Stimulated activated CD8-positive, alpha-beta memory T cell treated with anti-CD3 and anti-CD28 coated beads, Interleukin-4, amount 100 ng/mL, for 4 hours (primary cell): ENCODE results near the gene ANKLE2.
A peak's percentile ranks its signal among the peaks of the same experiment; 100 is the strongest.
"Not testable (repeated sequence)": the region's sequence is repeated elsewhere in the genome, so short reads cannot be mapped to it uniquely, and the experiment has no call there.

Experiments
- DNase-seq, 2 donors: peaks; one replicate each; pipeline ENCODE4 v3.0.0-alpha.2; 2020; ENCODE audit warnings: low read depth in 2 of 2, low spot score in 1 of 2

ANKLE2 gene

DNA sequence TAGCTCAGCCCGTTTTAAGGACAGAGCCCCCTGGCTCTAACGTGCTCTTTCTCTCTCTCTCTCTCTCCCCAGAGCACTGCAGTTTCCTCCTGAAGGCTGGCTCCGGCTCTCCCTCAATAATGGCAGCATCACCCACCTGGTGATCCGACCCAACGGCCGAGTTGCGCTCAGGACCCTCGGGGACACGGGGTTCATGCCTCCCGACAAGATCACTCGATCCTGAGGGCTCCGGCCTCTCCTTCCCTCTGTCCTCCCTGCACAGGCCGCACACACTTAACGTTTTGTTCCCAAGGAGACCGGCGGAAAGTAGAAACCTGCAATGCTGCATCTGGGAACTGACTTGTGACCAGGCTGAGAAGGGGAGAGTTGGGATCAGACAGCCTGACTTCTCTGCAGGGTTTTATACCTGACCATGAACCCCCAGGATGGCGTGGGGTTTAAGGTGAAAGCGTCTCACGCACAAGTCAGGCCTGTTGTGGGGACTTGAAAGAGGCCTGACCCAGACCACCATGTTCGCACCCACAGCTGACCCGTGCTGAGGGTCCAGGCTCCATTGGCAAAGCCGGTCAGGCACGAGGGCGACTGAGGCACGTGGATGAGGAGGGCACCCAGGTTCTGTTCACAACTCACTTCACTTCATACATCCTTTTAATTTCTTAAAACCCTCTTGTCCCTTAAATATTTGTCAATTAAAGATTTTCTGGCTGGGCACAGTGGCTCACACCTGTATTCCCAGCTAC is 40.9 kb downstream of the ANKLE2 start:
- DNase-seq, result no peak

DNA sequence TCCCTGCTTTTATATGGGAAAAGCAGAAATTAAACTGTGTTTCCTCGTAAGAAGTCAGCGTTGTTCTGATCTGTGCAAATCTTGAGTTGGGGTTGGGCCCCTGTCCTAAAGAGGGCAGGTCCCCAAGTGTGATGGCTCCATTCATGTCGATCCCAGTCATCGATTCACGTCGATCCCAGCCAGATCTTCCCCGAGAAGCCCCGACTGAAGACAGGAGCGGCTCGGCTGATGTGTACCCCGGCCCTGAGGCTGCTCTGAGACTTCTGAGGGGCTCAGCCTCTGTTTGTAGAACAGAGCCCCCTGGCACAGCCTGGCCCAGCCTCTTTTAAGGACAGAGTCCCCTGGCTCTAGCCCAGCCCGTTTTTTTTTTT is 41.7 kb downstream of the ANKLE2 start:
- DNase-seq, result no peak

DNA sequence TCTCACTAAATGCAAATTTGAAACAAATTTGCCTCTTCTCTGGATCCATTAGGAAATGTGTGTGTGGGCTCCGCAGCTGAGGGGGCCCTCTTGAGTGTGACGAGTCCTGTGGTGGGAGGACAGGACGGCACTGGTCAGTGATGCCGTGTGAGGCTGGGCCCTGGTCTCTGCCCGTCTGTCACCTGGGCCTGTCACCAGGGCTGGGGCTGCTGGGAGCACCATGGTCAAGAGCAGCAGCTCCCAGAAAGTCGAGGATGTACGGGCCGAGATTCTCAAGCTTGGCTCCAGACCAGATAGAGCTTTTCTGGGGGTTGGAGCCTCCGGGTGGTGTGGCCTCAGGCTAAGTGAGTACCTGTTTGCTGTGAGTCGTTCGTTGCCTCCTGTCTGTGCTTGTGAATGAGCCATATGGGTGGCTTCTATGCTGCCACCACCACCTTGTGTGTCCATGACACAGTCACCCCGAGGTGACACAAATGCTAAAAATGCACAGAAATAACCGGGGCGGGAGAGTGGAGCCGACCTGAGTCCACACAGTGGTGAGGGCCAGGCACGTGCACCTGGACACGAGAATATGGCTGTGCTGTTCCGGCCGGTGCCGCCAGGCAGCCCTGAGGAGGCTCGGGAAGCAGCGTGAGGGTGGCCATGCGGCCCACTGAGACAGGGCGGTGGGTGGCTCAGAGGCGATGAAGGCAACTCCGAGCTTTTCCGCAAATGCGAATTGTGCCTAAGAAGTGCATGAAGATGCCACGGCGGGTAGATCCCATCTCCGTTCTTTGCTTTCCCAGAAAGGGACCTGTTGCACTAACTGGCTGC is 42.3 kb downstream of the ANKLE2 start:
- DNase-seq, result no peak

DNA sequence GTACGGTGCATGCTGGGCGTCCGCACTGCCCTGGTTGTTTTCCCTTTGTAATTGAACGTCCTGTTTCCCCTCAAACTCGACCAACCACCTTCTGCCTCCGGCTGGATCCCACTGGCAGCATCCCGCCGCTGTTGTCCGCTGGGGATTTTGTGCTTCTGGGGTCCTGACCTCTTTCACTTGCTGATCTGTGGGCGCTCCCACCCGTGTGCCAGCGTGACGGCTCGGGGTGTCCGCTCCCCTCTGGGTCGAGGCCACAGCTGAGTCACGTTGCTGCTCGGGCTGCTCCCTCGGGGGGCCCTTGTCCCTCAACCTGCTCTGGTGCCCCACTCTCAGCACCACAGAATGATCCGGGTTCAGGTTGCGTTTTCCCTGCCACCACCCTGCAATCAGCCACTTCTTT is 43.0 kb downstream of the ANKLE2 start:
- no peak for DNase-seq

DNA sequence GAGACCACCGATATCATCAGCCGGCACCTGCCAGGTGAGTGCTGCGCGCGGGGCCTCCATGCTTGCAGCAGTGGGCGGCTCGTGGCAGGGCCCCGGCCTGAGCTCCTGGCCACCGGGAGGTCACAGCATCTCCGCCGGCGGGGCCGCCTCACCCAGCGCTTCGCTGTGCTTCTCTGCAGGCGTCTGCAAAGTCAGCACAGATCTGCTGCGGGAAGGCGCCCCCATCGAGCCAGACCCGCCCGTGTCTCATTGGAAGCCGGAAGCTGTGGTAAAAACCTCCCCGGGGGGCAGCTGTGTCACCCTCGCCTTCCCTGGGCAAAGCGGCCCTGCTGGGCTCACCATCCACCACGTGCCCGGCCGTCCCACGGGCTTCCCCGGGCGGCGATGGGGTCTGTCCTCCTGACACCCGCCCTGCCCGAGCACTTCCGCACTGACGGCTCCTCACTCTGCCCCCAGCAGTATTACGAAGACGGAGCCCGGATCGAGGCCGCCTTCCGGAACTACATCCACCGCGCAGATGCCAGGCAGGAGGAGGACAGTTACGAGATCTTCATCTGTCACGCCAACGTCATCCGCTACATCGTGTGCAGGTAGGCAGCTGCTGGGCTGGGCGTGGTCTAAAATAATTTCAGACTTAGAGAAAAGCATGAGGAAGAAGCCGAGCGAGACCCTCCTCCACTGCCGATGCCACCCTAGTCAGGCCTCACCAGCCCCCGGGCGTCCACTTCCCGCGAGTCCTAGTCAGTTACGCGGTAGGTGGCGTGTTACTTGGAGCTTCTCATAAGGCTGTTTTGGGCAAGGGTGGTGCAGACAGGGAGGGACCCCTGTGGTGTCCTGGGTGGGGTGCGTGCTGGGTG is 43.9 kb downstream of the ANKLE2 start:
- DNase-seq, result no peak

DNA sequence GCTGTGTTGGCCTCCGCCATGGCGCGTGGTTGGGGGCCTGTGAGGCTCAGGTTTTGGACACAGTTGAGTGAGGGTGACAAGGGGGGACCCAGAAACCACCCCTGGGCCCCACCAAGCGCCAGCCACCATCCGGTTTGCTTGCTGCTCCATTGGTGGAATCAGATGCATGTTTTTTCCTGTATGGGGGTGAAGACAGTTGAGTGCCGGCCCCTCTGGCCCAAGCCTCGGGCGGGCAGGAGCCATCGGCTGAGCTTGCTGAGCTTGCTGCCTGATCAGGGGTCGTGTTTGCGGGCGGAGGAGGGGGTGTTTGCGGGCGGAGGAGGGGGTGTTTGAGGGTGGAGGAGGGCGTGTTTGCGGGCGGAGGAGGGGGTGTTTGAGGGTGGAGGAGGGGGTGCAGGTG is 44.6 kb downstream of the ANKLE2 start:
- DNase-seq, result no peak

DNA sequence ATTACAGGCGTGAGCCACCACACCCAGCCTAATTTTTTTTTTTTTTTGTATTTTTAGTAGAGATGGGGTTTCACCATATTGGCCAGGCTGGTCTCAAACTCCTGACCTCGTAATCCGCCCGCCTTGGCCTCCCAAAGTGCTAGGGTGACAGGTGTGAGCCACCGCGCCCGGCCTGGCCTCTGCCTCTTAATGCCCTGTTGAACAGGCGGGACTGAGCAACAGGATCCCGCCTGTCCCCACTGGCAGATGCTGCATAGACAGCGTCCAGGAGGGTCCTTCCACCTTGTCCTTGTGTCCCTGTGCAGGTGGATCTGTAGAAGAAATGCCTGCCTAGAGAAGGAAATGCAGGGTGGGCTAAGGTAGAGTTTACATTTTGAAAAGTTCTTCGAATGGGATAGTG is 45.3 kb downstream of the ANKLE2 start:
- DNase-seq, result no peak

DNA sequence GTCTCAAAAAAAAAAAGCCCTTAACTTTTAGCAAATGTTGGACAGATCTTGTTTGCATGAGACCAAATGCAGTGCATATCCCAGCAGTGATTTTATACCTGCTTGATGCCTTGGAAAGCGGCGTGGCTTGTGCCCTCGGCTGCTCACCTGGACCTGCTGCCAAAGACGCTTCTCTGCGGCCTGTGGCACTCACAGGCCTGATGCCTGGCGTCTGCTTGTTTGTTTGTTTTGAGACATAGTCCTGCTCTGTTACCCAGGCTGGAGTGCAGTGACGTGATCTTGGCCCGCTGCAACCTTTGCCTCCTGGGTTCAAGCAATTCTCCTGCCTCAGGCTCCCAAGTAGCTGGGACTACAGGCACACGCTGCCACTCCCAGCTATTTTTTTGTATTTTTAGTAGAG is 45.8 kb downstream of the ANKLE2 start:
- DNase-seq, result no peak

DNA sequence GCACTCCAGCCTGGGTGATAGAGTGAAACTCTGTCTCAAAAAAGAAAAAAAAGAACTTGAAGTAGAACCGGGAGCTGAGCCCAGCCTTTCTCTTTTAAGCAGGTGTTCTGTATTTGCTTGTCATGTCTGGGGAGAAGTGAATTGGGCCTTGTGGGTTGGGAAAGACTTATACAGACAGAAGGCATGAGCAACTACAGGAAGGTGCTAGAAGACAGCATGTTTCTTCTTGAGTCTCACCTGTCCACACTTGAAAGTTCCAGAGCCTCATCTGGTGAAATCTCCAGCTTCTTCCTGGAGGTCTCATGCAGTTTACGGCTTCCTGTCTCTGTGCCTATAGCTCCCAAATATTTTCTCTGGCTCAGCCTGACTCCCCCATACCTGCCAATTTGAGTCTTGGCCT is 48.5 kb downstream of the ANKLE2 start:
- DNase-seq, result no peak

DNA sequence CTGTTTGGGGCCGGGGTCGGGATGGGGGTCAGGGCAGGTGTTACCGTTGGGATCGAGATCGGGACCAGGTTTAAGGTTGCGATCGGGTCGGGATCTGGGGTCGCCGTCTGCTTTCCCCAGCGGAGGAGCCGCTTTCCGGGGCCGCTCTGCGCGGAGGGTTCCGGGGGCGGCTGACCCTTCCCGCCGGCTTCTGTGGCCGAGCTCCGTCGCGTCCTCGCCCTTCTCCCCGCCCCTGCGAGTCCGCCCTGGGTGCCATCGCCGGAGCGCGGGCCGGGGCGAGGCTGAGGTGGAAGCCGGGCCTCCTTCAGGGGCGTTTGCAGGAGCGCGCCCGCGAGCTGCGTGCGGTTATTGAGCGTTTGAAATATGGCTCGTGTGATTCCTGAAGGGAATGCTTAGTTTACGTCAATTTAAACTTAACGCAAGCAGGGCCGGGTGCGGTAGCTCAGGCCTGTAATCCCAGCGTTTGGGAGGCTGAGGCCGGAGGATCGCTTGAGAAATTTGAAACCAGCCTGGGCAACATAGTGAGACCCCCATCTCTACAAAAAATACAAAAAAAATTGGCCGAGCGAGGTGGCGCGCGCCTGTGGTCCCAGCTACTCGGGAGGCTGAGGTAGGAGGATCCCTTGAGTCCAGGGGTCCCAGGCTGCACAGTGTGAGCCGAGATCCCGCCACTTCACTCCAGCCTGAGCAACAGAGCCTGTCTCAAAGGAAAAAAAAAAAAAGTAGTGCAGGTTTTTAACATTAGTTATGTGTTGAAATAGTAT is 50.4 kb downstream of the ANKLE2 start:
- DNase-seq, result no peak

DNA sequence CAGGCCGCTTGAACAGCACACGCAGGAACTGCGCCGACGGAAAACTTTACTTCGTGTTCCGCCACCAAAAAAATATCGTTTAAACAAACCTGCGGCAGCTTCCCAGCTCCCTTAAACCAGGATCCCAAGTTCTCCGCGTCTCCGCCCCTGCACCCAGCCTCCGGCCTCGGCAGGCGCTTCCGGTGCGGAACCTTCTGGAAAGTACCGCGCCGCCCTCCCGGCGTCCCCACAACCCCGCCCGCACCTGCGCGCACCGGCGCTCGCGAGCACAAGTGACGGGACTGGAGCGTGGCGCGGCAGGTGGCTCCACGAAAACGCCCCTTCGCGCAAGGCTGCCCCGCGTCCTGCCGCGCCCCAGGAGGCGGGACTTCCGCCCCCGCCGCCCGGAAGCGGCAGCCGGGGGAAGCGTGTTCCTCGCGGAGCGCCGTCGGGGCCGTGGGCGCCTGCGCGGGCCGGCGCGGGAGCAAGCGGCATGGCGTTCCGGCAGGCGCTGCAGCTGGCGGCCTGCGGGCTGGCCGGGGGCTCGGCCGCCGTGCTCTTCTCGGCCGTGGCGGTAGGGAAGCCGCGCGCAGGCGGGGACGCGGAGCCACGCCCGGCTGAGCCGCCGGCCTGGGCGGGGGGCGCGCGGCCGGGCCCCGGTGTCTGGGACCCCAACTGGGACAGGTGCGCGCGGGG is 51.1 kb downstream of the ANKLE2 start, which contains the start of gene PGAM5:
TSS of gene PGAM5 (plus strand) at position 438 of the 675 bp plus-strand sequence. CDS start at position 473, 35 bp downstream.
- peak; percentile 72 to 80 for DNase-seq

DNA sequence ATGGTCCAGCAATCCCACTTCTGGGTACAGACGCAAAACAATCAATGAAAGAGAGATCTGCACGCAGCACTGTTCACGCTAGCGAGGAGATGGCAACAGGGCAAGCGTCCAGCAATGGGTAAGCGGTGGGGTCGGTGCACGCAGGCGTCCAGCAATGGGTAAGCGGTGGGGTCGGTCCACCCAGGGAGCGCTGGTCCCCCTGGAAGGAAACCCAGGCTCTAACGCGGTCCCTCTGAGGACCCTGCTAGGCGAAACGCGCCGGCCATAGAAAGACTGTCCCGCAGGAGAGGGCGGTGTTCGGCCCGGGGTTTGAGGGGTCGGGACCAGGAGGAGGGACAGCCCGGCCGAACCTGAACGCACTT is 51.6 kb downstream of the ANKLE2 start:
- no peak for DNase-seq

DNA sequence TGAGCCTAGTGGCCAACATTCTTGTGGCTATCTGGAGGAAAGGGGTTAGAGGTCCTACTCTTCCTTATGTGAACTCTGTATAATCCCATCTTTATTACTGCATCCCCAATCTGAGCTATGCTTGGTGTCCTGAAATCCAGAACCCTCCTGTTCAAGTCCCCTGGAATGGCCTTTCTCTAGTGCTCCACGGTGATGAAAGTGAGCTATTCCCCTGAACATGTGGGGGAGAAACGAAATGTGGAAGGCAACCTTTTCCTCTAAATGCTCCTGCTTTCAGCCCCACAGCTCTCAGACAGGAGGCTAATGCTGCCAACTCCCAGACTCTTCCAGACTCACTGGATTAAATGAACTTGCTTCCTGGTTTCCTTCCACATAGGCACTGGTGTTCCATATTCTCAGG is 53.5 kb downstream of the ANKLE2 start:
- DNase-seq, result no peak

DNA sequence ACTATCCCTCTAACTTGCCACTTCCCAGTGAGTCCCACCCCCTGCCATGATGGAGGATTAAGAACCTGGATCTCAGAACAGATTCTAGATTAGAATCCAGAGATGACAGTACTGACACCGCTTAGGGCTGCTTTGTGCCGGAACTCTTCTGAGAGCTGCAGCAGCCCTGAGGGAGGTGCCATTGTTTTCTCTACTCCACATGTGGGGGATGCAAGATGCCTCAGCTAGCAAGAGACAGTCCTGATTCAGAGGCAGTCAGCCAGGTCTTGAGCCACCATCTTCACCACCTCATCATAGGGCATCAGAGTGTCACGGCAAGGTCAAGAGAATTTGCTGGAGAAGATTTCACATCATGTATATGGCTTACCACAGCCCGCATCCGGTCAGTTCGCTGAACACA is 54.4 kb downstream of the ANKLE2 start:
- no peak for DNase-seq

DNA sequence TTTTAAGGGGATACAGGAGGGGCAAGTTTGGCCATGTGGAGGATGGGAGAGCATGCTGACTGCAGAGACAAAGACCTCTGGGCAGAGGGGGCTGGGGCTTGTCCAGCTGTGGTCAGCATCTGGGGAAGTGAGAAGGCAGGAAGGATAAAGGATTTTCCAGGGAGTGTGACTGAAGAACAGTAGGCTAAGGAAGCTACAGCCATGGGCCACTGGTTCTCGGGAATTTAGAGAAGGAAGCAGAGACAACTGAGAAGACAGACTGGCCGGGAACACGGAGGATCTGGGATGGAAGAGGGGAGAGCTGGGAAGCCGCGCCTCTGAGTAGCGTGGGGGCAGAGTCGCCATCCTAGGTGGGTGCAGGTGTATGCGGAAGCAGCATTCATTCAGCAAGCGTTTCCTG is 58.0 kb downstream of the ANKLE2 start:
- no peak for DNase-seq

DNA sequence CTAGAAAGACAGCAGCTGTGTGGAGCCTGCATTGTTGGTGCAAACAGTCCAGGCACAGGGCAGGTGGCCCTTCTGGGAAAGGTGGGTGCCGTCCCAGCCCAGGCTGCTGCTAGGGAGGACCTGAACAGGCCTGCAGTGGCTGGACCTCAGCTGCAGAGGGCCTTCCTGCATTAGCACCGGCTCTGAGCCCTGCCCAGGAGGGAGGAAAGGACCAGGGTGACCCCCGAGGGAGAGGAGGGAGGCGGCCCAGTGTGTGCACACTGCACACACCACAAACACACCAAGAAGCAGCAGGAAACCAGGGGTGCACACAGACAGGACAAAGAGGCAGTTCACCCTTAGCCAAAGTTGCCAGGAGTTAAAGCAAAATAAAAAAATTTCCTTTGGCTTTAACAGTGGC is 59.0 kb downstream of the ANKLE2 start:
- no peak for DNase-seq

DNA sequence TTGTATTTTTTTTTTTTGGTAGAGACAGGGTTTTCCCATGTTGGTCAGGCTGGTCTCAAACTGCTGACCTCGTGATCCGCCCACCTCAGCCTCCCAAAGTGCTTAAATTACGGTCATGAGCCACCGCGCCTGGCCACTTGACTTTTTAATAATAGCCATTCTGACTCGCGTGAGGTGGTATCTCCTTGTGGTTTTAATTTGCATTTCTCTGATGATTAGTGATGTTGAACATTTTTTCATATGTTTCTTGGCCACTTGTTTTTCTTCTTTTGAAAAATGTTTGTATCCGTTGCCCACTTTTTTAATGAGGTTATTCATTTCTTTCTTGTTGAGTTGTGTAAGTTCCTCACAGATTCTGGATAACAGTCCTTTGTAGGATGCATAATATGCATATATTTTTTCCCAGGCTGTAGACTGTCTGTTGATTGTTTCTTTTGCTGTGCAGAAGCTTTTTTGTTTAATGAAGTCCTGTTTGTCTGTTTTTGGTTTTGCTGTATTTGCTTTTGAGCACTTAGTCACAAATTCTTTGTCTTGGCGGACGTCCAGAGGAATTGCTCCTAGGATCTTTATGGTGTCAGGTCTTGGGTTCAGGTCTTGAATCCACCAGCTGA is 61.3 kb downstream of the ANKLE2 start:
- DNase-seq, result no peak

DNA sequence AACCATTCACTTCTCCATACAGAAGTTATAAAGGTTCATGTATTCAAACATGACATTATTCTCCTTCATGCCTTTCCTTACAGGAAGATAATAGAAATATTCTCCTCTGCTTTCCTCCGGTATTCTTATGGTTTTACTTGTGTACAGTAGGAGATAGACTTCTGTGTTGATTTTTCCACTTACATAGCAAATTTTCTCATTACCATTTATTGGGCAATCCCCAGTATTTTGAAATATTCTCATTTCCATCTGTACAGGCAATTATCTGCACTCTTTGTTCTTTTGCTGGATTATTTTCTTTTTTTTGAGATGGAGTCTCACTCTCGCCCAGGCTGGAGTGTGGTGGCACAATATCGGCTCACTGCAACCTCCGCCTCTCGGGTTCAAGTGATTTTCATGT is 63.3 kb downstream of the ANKLE2 start:
- no peak for DNase-seq

DNA sequence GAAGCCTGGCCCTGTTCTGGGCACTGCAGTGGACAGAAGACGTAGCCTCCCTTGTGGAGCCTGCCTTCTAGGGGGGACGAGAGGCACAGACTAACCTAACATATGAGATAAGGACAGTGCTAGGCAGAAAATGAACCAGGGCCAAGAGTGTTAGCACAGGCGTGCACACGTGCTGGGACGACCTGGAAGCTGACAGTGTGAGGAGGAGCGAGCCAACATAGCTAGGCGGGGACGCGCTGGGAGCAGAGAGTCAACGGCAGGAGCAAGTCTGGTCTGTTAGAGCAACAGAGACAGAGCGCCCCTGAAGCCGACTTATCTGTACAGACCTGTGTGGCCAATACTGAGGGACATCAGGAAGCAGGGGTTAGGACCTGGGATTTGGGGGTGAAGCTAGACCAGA is 66.2 kb downstream of the ANKLE2 start:
- no peak for DNase-seq

DNA sequence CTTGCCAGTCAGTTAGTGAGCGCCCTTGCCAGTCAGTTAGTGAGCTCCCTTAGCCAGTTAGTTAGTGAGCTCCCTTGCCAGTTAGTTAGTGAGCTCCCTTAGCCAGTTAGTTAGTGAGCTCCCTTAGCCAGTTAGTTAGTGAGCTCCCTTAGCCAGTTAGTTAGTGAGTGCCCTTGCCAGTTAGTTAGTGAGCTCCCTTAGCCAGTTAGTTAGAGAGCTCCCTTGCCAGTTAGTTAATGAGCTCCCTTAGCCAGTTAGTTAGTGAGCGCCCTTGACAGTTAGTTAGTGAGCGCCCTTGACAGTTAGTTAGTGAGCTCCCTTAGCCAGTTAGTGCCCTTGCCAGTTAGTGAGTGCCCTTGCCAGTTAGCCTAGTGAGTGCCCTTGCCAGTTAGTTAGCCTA is 66.7 kb downstream of the ANKLE2 start:
- not testable (repeated sequence) for DNase-seq
